ENCODE measurements around the gene FPR2. TPM values are rescaled to one million over a fixed set of nuclear protein-coding genes. Genes with fewer than 3 reads are reported as not detected.

Gene FPR2
- total and polyA plus RNA-seq, 3 donors from 2014 or later, result 0.19 to 1.3 (median 0.31) TPM

GRCh38 chr19:51793994-51794393, 33.0 kb downstream of the FPR2 start:
- Histone ChIP-seq H3K9me3 (no peaks in the 10 kb centered on the region), H3K27ac (peak overlapping the region in 1 of 2 donors; percentile 82), H3K4me1 (peaks cover 38% of the 10 kb centered on the region), H3K36me3 (ENCODE audit: low read depth, missing control alignments) (no peaks in the 10 kb centered on the region), H3K27me3 (no peaks in the 10 kb centered on the region), H3K4me3 (no peak overlapping the region)
- intact Hi-C loops (cut with DNase I; ENCODE audit: low total_unique reads), result no loop called here
- WGBS, 2 donors, result 75 to 82% methylated on average over 2 of the region's 2 CpGs
- no peak for DNase-seq
- TF ChIP-seq, protein P1, sequence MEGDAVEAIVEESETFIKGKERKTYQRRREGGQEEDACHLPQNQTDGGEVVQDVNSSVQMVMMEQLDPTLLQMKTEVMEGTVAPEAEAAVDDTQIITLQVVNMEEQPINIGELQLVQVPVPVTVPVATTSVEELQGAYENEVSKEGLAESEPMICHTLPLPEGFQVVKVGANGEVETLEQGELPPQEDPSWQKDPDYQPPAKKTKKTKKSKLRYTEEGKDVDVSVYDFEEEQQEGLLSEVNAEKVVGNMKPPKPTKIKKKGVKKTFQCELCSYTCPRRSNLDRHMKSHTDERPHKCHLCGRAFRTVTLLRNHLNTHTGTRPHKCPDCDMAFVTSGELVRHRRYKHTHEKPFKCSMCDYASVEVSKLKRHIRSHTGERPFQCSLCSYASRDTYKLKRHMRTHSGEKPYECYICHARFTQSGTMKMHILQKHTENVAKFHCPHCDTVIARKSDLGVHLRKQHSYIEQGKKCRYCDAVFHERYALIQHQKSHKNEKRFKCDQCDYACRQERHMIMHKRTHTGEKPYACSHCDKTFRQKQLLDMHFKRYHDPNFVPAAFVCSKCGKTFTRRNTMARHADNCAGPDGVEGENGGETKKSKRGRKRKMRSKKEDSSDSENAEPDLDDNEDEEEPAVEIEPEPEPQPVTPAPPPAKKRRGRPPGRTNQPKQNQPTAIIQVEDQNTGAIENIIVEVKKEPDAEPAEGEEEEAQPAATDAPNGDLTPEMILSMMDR (IDR thresholded peaks at IDR 0.05), result no peak
- no peak for TF ChIP-seq POLR2A (IDR thresholded peaks at IDR 0.05)

- no peak for TF ChIP-seq POLR2A (IDR thresholded peaks at IDR 0.05)
- TF ChIP-seq, protein P1 (IDR thresholded peaks at IDR 0.05), result no peak
- Histone ChIP-seq H3K27ac (peak within 1 kb of the TSS in 1 of 2 donors; percentile 82), H3K27me3 (no peaks in the 10 kb centered on the region), H3K36me3 (ENCODE audit: low read depth, missing control alignments) (no peaks in the 10 kb centered on the region), H3K4me3 (no peak within 1 kb of the TSS), H3K9me3 (no peaks in the 10 kb centered on the region), H3K4me1 (peaks cover 48% of the 10 kb centered on the region)
- DNase-seq, result no peak
- intact Hi-C loops (cut with DNase I; ENCODE audit: low total_unique reads), result no loop called here
- WGBS, 2 donors, result 38 to 51% methylated on average over 2 of the region's 2 CpGs
Observed at GRCh38 chr19:51794885-51795490, 34.0 kb downstream of the FPR2 start, which contains the start of gene FPR3. TSS of gene FPR3 (plus strand) at chr19:51795157. CDS start at chr19:51823749, 28,592 bp downstream.

DNA sequence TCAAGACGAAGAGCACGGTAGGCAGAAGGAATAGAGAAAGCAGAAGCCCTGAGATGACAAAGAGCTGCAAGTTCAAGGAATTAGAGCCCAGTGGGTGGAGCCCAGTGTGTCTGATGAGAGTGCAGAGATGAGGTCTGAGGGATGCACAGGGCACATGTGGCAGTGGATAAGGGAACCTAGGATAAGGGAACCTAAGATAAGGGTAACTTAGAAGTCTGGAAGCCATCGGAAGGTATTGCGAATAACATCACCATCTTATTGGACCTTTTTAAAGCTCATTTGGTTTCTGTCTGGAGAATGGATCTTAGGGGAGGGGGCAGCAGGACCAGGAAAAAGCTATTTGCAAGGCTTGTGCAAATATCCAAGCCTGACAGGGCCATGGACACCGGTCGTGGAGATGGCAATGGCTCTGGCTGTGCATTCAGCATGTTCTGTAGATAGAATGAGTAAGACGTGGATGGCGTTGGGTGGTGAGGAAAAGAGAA, 35.3 kb downstream of the FPR2 start:
- Histone ChIP-seq H3K4me1 (peaks cover 58% of the 10 kb centered on the region), H3K36me3 (ENCODE audit: low read depth, missing control alignments) (no peaks in the 10 kb centered on the region), H3K27me3 (no peaks in the 10 kb centered on the region), H3K4me3 (no peak overlapping the region), H3K9me3 (no peaks in the 10 kb centered on the region), H3K27ac (peak overlapping the region in 1 of 2 donors; percentile 82)
- DNase-seq, result no peak
- intact Hi-C loops (cut with DNase I; ENCODE audit: low total_unique reads), result no loop called here
- TF ChIP-seq, protein P1 (IDR thresholded peaks at IDR 0.05), result no peak
- no peak for TF ChIP-seq POLR2A (IDR thresholded peaks at IDR 0.05)
- 69 to 90% methylated on average over 8 of the region's 8 CpGs for whole genome bisulfite sequencing, 2 donors

DNA sequence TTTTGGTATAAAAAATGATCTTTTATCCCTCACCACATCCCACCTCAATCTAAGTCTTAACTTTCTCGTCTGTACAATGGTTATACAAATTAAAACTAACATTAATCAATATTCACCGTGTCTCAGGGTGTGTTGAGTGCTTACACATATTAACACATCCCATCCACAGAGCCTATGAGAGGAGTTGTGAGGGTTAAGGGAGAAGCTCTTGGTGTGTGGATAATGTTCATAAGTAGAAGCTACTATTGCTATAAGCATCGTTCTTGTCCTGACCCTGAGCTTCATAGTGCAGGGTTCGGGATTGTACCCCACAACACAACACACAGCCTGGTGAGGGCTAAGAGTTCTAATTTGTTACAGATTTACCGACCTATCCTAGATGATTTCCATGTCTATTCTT, 36.5 kb downstream of the FPR2 start:
- H3K27ac ChIP-seq, result peak overlapping the region in 1 of 2 donors; percentile 82
- no peaks in the 10 kb centered on the region for H3K36me3 ChIP-seq (ENCODE audit: low read depth, missing control alignments)
- no peaks in the 10 kb centered on the region for H3K27me3 ChIP-seq
- H3K9me3 ChIP-seq, result no peaks in the 10 kb centered on the region
- no peak for DNase-seq
- peaks cover 64% of the 10 kb centered on the region for H3K4me1 ChIP-seq
- intact Hi-C loops (cut with DNase I; ENCODE audit: low total_unique reads), result no loop called here
- 53 to 60% methylated on average over 5 of the region's 5 CpGs for WGBS, 2 donors
- no peak overlapping the region for H3K4me3 ChIP-seq
- TF ChIP-seq, protein P1 (IDR thresholded peaks at IDR 0.05), result no peak

DNA sequence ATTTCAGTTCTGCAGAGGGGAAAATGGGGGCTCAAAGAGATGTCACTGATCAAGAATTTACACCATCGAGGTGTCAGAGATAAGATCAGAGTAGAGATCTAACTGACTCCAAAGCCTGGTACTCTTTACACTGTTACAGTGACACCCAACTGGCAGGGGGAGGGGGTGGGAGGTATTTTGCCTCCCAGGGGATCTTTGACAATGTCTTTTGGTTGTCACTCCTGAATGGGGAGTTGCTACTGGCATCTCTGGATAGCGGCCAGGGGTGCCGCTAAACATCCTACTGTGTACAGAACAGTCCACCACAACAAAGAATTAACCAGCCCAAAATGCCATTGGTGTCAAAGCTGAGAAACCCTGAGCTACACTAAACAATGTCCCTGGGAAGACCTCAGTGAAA, 37.1 kb downstream of the FPR2 start:
- intact Hi-C loops (cut with DNase I; ENCODE audit: low total_unique reads), result no loop called here
- TF ChIP-seq, protein P1 (IDR thresholded peaks at IDR 0.05), result no peak
- no peak for TF ChIP-seq POLR2A (IDR thresholded peaks at IDR 0.05)
- Histone ChIP-seq H3K4me3 (no peak overlapping the region), H3K27ac (peak overlapping the region; percentile 78 to 82), H3K9me3 (no peaks in the 10 kb centered on the region), H3K36me3 (ENCODE audit: low read depth, missing control alignments) (no peaks in the 10 kb centered on the region), H3K4me1 (peaks cover 64% of the 10 kb centered on the region), H3K27me3 (no peaks in the 10 kb centered on the region)
- DNase-seq, result no peak
- WGBS, 2 donors, result 71 to 77% methylated on average over 3 of the region's 3 CpGs
